ENCODE results near the gene CST6.

Gene CST6

GRCh38 chr11:66026017-66026529, 14.3 kb downstream of the CST6 start, which contains the start of gene CATSPER1:
Gene CATSPER1 (minus strand): TSS chr11:66026479. CDS start chr11:66026379, 100 bp downstream.
- Histone ChIP-seq H3K4me3 (ENCODE audit: severe bottlenecking) (no peak within 1 kb of the TSS), H3K27me3 (ENCODE audit: insufficient read depth, poor library complexity, severe bottlenecking) (no peaks in the 10 kb centered on the region), H3K36me3 (ENCODE audit: low read depth) (no peaks in the 10 kb centered on the region), H3K4me1 (ENCODE audit: insufficient read depth, poor library complexity, severe bottlenecking) (peaks cover 5% of the 10 kb centered on the region), H3K27ac (ENCODE audit: poor library complexity, severe bottlenecking) (no peak within 1 kb of the TSS), H3K9me3 (ENCODE audit: severe bottlenecking) (no peaks in the 10 kb centered on the region)
- DNase-seq (ENCODE audit: low spot score) (no peak), ATAC-seq (ENCODE audit: low read depth) (no peak)
- no peak for TF ChIP-seq CTCF (IDR thresholded peaks at IDR 0.05; ENCODE audit: poor library complexity, severe bottlenecking)

GRCh38 chr11:66032957-66033735, 21.3 kb downstream of the CST6 start:
- Histone ChIP-seq H3K4me1 (ENCODE audit: insufficient read depth, poor library complexity, severe bottlenecking) (no peaks in the 10 kb centered on the region), H3K4me3 (ENCODE audit: severe bottlenecking) (no peak overlapping the region), H3K9me3 (ENCODE audit: severe bottlenecking) (no peaks in the 10 kb centered on the region), H3K27ac (ENCODE audit: poor library complexity, severe bottlenecking) (no peak overlapping the region), H3K36me3 (ENCODE audit: low read depth) (no peaks in the 10 kb centered on the region), H3K27me3 (ENCODE audit: insufficient read depth, poor library complexity, severe bottlenecking) (no peaks in the 10 kb centered on the region)
- ATAC-seq (ENCODE audit: low read depth) (no peak), DNase-seq (ENCODE audit: low spot score) (no peak)
- no peak for TF ChIP-seq CTCF (IDR thresholded peaks at IDR 0.05; ENCODE audit: poor library complexity, severe bottlenecking)

GRCh38 chr11:66035653-66036333, 24.0 kb downstream of the CST6 start:
- TF ChIP-seq CTCF (IDR thresholded peaks at IDR 0.05; ENCODE audit: poor library complexity, severe bottlenecking) = no peak
- no peaks in the 10 kb centered on the region for H3K9me3 ChIP-seq (ENCODE audit: severe bottlenecking)
- DNase-seq (ENCODE audit: low spot score) (no peak), ATAC-seq (ENCODE audit: low read depth) (peak; percentile 40; the same call in 2 of the 3 replicates)
- H3K4me1 ChIP-seq (ENCODE audit: insufficient read depth, poor library complexity, severe bottlenecking) = no peaks in the 10 kb centered on the region
- no peak overlapping the region for H3K27ac ChIP-seq (ENCODE audit: poor library complexity, severe bottlenecking)
- no peak overlapping the region for H3K4me3 ChIP-seq (ENCODE audit: severe bottlenecking)
- H3K27me3 ChIP-seq (ENCODE audit: insufficient read depth, poor library complexity, severe bottlenecking) = no peaks in the 10 kb centered on the region
- no peaks in the 10 kb centered on the region for H3K36me3 ChIP-seq (ENCODE audit: low read depth)

- no peak for DNase-seq (ENCODE audit: low spot score)
- no peaks in the 10 kb centered on the region for H3K4me1 ChIP-seq (ENCODE audit: insufficient read depth, poor library complexity, severe bottlenecking)
- no peaks in the 10 kb centered on the region for H3K27me3 ChIP-seq (ENCODE audit: insufficient read depth, poor library complexity, severe bottlenecking)
- no peak for ATAC-seq (ENCODE audit: low read depth)
- H3K4me3 ChIP-seq (ENCODE audit: severe bottlenecking) = no peak overlapping the region
- H3K27ac ChIP-seq (ENCODE audit: poor library complexity, severe bottlenecking) = no peak overlapping the region
- no peaks in the 10 kb centered on the region for H3K36me3 ChIP-seq (ENCODE audit: low read depth)
- no peaks in the 10 kb centered on the region for H3K9me3 ChIP-seq (ENCODE audit: severe bottlenecking)
- no peak for TF ChIP-seq CTCF (IDR thresholded peaks at IDR 0.05; ENCODE audit: poor library complexity, severe bottlenecking)
Measured at GRCh38 chr11:66036334-66036710, 24.5 kb downstream of the CST6 start.
